Stimulated activated naive B cell treated with anti-CD40 and anti-IgM and Interleukin-4, amounts not matched to agents 10 μg/mL and 1 μg/mL and 100 μg/mL, for 72 hours (primary cell): ENCODE measurements around the gene UPF3A.
A peak's percentile ranks its signal among the peaks of the same experiment; 100 is the strongest.

Experiments
- ATAC-seq, 2 donors: fragments of 150-1000 bp; cut with Tn5 transposase; replicated peaks; 2 replicates each; pipeline ENCODE4 v1.10.0; 2021; ENCODE audit warnings: moderate library complexity in 1 of 2
- DNase-seq: peaks from one replicate; pipeline ENCODE4 v3.0.0; 2021
- H3K27ac Mint-ChIP-seq: one replicate; pipeline ENCODE4 v1.8.0; 2022; ENCODE audit warnings: mild to moderate bottlenecking, mixed read lengths
- H3K27me3 Mint-ChIP-seq, 2 donors: one replicate each; pipeline ENCODE4 v1.8.0; 2022; ENCODE audit warnings: mixed read lengths in 2 of 2
- H3K36me3 Mint-ChIP-seq, 2 donors: one replicate each; pipeline ENCODE4 v1.8.0; 2022; ENCODE audit warnings: mixed read lengths in 2 of 2, mild to moderate bottlenecking in 1 of 2
- H3K4me1 Mint-ChIP-seq, 2 donors: one replicate each; pipeline ENCODE4 v1.8.0; 2022; ENCODE audit warnings: mixed read lengths in 2 of 2, mild to moderate bottlenecking in 1 of 2
- H3K4me3 Mint-ChIP-seq, 2 donors: one replicate each; pipeline ENCODE4 v1.8.0; 2022; ENCODE audit warnings: mild to moderate bottlenecking in 2 of 2, mixed read lengths in 2 of 2, moderate library complexity in 1 of 2
- H3K9me3 Mint-ChIP-seq, 2 donors: one replicate each; pipeline ENCODE4 v1.8.0; 2022; ENCODE audit warnings: mixed read lengths in 2 of 2, mild to moderate bottlenecking in 1 of 2

Gene UPF3A

GRCh38 chr13:114275304-114275703, 6.1 kb upstream of the UPF3A start:
- H3K36me3 Mint-ChIP-seq, result peaks cover 32 to 43% of the 10 kb centered on the region in 2 donors
- no peak overlapping the region for H3K27ac Mint-ChIP-seq
- H3K4me3 Mint-ChIP-seq, result no peak overlapping the region
- ATAC-seq (no peak), DNase-seq (no peak)
- peaks cover 11 to 20% of the 10 kb centered on the region in 2 donors for H3K4me1 Mint-ChIP-seq
- no peaks in the 10 kb centered on the region for H3K27me3 Mint-ChIP-seq
- H3K9me3 Mint-ChIP-seq, result no peaks in the 10 kb centered on the region

GRCh38 chr13:114279146-114279545, 2.3 kb upstream of the UPF3A start:
- DNase-seq (no peak), ATAC-seq (no peak)
- H3K27me3 Mint-ChIP-seq, result no peaks in the 10 kb centered on the region
- no peaks in the 10 kb centered on the region for H3K9me3 Mint-ChIP-seq
- peaks cover 18 to 31% of the 10 kb centered on the region in 2 donors for H3K4me1 Mint-ChIP-seq
- H3K27ac Mint-ChIP-seq, result peak overlapping the region; percentile 9
- H3K4me3 Mint-ChIP-seq, result no peak overlapping the region
- H3K36me3 Mint-ChIP-seq, result peaks cover 26 to 28% of the 10 kb centered on the region in 2 donors

GRCh38 chr13:114279758-114280355, 1.5 kb upstream of the UPF3A start:
- ATAC-seq (no peak), DNase-seq (no peak)
- peaks cover 22 to 37% of the 10 kb centered on the region in 2 donors for H3K4me1 Mint-ChIP-seq
- no peaks in the 10 kb centered on the region for H3K27me3 Mint-ChIP-seq
- H3K9me3 Mint-ChIP-seq, result no peaks in the 10 kb centered on the region
- H3K27ac Mint-ChIP-seq, result peak overlapping the region; percentile 94
- H3K36me3 Mint-ChIP-seq, result peaks cover 27 to 31% of the 10 kb centered on the region in 2 donors
- peak overlapping the region; percentile 48 to 66 for H3K4me3 Mint-ChIP-seq

GRCh38 chr13:114282041-114282670, 755 bp downstream of the UPF3A start:
- Mint-ChIP-seq H3K27ac (peak overlapping the region; percentile 98), H3K36me3 (peaks cover 29 to 35% of the 10 kb centered on the region in 2 donors), H3K4me3 (peak overlapping the region; percentile 96 to 97), H3K4me1 (peaks cover 23 to 47% of the 10 kb centered on the region in 2 donors), H3K9me3 (no peaks in the 10 kb centered on the region), H3K27me3 (no peaks in the 10 kb centered on the region)
- no peak for DNase-seq
- peak; percentile 61 to 63 for ATAC-seq

- Mint-ChIP-seq H3K36me3 (peaks cover 38 to 45% of the 10 kb centered on the region in 2 donors), H3K9me3 (no peaks in the 10 kb centered on the region), H3K27ac (peak overlapping the region; percentile 53), H3K27me3 (no peaks in the 10 kb centered on the region), H3K4me3 (peak overlapping the region; percentile 23 to 63), H3K4me1 (peaks cover 23 to 52% of the 10 kb centered on the region in 2 donors)
- no peak for ATAC-seq
- DNase-seq, result no peak
These were observed 2.2 kb downstream of the UPF3A start for GRCh38 chr13:114283576-114283975.

GRCh38 chr13:114284680-114285079, 3.3 kb downstream of the UPF3A start:
- no peak overlapping the region for H3K27ac Mint-ChIP-seq
- no peak overlapping the region for H3K4me3 Mint-ChIP-seq
- DNase-seq, result no peak
- H3K36me3 Mint-ChIP-seq, result peaks cover 42 to 53% of the 10 kb centered on the region in 2 donors
- no peaks in the 10 kb centered on the region for H3K9me3 Mint-ChIP-seq
- no peaks in the 10 kb centered on the region for H3K27me3 Mint-ChIP-seq
- ATAC-seq, result no peak
- H3K4me1 Mint-ChIP-seq, result peaks cover 21 to 49% of the 10 kb centered on the region in 2 donors

GRCh38 chr13:114285166-114285808, 3.9 kb downstream of the UPF3A start:
- H3K4me1 Mint-ChIP-seq, result peaks cover 18 to 48% of the 10 kb centered on the region in 2 donors
- H3K4me3 Mint-ChIP-seq, result no peak overlapping the region
- ATAC-seq, result no peak
- H3K36me3 Mint-ChIP-seq, result peaks cover 47 to 57% of the 10 kb centered on the region in 2 donors
- no peaks in the 10 kb centered on the region for H3K27me3 Mint-ChIP-seq
- no peak for DNase-seq
- no peak overlapping the region for H3K27ac Mint-ChIP-seq
- H3K9me3 Mint-ChIP-seq, result no peaks in the 10 kb centered on the region

GRCh38 chr13:114286808-114287207, 5.4 kb downstream of the UPF3A start:
- Mint-ChIP-seq H3K27ac (no peak overlapping the region), H3K4me1 (peaks cover 14 to 47% of the 10 kb centered on the region in 2 donors), H3K27me3 (no peaks in the 10 kb centered on the region), H3K9me3 (no peaks in the 10 kb centered on the region), H3K4me3 (no peak overlapping the region), H3K36me3 (peaks cover 53 to 65% of the 10 kb centered on the region in 2 donors)
- ATAC-seq, result no peak
- DNase-seq, result no peak

- no peaks in the 10 kb centered on the region for H3K9me3 Mint-ChIP-seq
- ATAC-seq (no peak), DNase-seq (no peak)
- H3K36me3 Mint-ChIP-seq, result peaks cover 60 to 72% of the 10 kb centered on the region in 2 donors
- peaks cover 14 to 47% of the 10 kb centered on the region in 2 donors for H3K4me1 Mint-ChIP-seq
- H3K27ac Mint-ChIP-seq, result peak overlapping the region; percentile 57
- no peaks in the 10 kb centered on the region for H3K27me3 Mint-ChIP-seq
- no peak overlapping the region for H3K4me3 Mint-ChIP-seq
These were observed 6.8 kb downstream of the UPF3A start for GRCh38 chr13:114288157-114288591.

- peaks cover 48 to 53% of the 10 kb centered on the region in 2 donors for H3K36me3 Mint-ChIP-seq
- DNase-seq (no peak), ATAC-seq (no peak)
- no peaks in the 10 kb centered on the region for H3K9me3 Mint-ChIP-seq
- H3K27me3 Mint-ChIP-seq, result no peaks in the 10 kb centered on the region
- H3K27ac Mint-ChIP-seq, result no peak overlapping the region
- no peak overlapping the region for H3K4me3 Mint-ChIP-seq
- H3K4me1 Mint-ChIP-seq, result peaks cover 6 to 9% of the 10 kb centered on the region in 2 donors
These were observed 15.0 kb downstream of the UPF3A start for GRCh38 chr13:114296448-114296847.

- Mint-ChIP-seq H3K27me3 (no peaks in the 10 kb centered on the region), H3K4me1 (peaks cover 6 to 7% of the 10 kb centered on the region in 2 donors), H3K36me3 (peaks cover 48 to 52% of the 10 kb centered on the region in 2 donors), H3K9me3 (no peaks in the 10 kb centered on the region), H3K27ac (no peak overlapping the region), H3K4me3 (no peak overlapping the region)
- no peak for ATAC-seq
- no peak for DNase-seq
These were observed 15.5 kb downstream of the UPF3A start for GRCh38 chr13:114296902-114297301.

GRCh38 chr13:114298866-114299265, 17.5 kb downstream of the UPF3A start:
- peaks cover 6 to 7% of the 10 kb centered on the region in 2 donors for H3K4me1 Mint-ChIP-seq
- no peaks in the 10 kb centered on the region for H3K9me3 Mint-ChIP-seq
- peaks cover 47 to 49% of the 10 kb centered on the region in 2 donors for H3K36me3 Mint-ChIP-seq
- H3K27ac Mint-ChIP-seq, result no peak overlapping the region
- H3K27me3 Mint-ChIP-seq, result no peaks in the 10 kb centered on the region
- DNase-seq (no peak), ATAC-seq (no peak)
- H3K4me3 Mint-ChIP-seq, result no peak overlapping the region

- H3K4me3 Mint-ChIP-seq, result no peak overlapping the region
- H3K4me1 Mint-ChIP-seq, result peaks cover 6 to 7% of the 10 kb centered on the region in 2 donors
- peaks cover 47% of the 10 kb centered on the region in 2 donors for H3K36me3 Mint-ChIP-seq
- no peaks in the 10 kb centered on the region for H3K9me3 Mint-ChIP-seq
- ATAC-seq (no peak), DNase-seq (no peak)
- peak overlapping the region; percentile 83 for H3K27ac Mint-ChIP-seq
- no peaks in the 10 kb centered on the region for H3K27me3 Mint-ChIP-seq
These were observed 18.4 kb downstream of the UPF3A start for GRCh38 chr13:114299604-114300305.

- DNase-seq, result no peak
- Mint-ChIP-seq H3K27me3 (no peaks in the 10 kb centered on the region), H3K27ac (no peak overlapping the region), H3K4me1 (peaks cover 0 to 3% of the 10 kb centered on the region in 2 donors), H3K4me3 (no peak overlapping the region), H3K9me3 (no peaks in the 10 kb centered on the region), H3K36me3 (peaks cover 32 to 48% of the 10 kb centered on the region in 2 donors)
- ATAC-seq, result no peak
These were observed 22.4 kb downstream of the UPF3A start for GRCh38 chr13:114303700-114304327.
